ENCODE measurements around the gene PARD3.

The PARD3 gene

DNA sequence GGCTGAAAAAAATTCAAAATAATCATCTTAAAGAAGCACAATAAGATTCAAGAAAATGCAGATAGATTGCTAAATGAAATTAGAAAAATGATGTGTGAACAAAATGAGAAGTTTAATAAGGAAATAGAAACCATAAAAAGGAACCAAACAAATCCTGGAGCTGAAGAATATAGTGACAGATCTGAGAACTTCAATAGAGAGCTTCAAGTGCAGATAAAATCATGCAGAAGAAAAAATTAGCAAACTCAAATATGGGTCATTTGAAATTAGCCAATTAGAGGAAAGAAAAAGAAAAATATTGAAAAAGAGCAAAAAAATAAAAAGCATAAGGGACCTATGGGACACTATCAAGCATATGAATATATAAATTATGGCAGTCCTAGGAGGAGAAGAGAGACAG is 720.1 kb downstream of the PARD3 start:
- Mint-ChIP-seq H3K27me3 (peaks cover 1% of the 10 kb centered on the region), H3K36me3 (peaks cover 2% of the 10 kb centered on the region), H3K4me3 (no peak overlapping the region), H3K27ac (peak overlapping the region; percentile 47), H3K4me1 (ENCODE audit: low read depth) (no peaks in the 10 kb centered on the region), H3K9me3 (ENCODE audit: low read depth) (peaks cover 7% of the 10 kb centered on the region)

GRCh38 chr10:34094146-34094696 is 720.9 kb downstream of the PARD3 start:
- H3K4me3 Mint-ChIP-seq = no peak overlapping the region
- no peaks in the 10 kb centered on the region for H3K4me1 Mint-ChIP-seq (ENCODE audit: low read depth)
- peaks cover 7% of the 10 kb centered on the region for H3K9me3 Mint-ChIP-seq (ENCODE audit: low read depth)
- peaks cover 1% of the 10 kb centered on the region for H3K27me3 Mint-ChIP-seq
- peaks cover 2% of the 10 kb centered on the region for H3K36me3 Mint-ChIP-seq
- H3K27ac Mint-ChIP-seq = no peak overlapping the region

- Mint-ChIP-seq H3K4me1 (ENCODE audit: low read depth) (no peaks in the 10 kb centered on the region), H3K9me3 (ENCODE audit: low read depth) (peaks cover 7% of the 10 kb centered on the region), H3K36me3 (peaks cover 2% of the 10 kb centered on the region), H3K27me3 (peaks cover 1% of the 10 kb centered on the region), H3K4me3 (no peak overlapping the region), H3K27ac (no peak overlapping the region)
Observed at GRCh38 chr10:34092891-34093290, 722.2 kb downstream of the PARD3 start.

GRCh38 chr10:34091635-34092195 is 723.4 kb downstream of the PARD3 start:
- H3K4me3 Mint-ChIP-seq = no peak overlapping the region
- peaks cover 7% of the 10 kb centered on the region for H3K9me3 Mint-ChIP-seq (ENCODE audit: low read depth)
- H3K4me1 Mint-ChIP-seq (ENCODE audit: low read depth) = no peaks in the 10 kb centered on the region
- peaks cover 2% of the 10 kb centered on the region for H3K36me3 Mint-ChIP-seq
- peaks cover 1% of the 10 kb centered on the region for H3K27me3 Mint-ChIP-seq
- no peak overlapping the region for H3K27ac Mint-ChIP-seq

DNA sequence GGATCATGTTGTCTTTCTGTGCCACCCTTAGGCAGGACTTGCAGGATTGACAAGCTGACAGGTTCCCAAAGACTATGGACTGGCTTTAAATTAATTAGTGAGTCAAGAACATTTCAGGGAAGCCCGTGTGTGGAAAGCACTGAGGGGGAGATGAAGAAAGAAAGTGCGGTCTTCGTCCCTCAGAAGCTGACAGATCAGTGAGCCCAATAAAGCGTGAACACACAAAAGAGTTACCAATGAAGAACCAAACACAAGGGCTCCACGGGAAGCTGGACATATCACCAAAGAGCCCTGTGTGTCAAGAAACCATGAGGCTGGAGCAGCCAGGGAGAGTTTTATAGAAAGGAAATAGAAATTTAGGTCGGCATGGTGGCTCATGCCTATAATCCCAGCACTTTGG is 725.8 kb downstream of the PARD3 start:
- Mint-ChIP-seq H3K9me3 (ENCODE audit: low read depth) (no peaks in the 10 kb centered on the region), H3K4me1 (ENCODE audit: low read depth) (no peaks in the 10 kb centered on the region), H3K36me3 (no peaks in the 10 kb centered on the region), H3K4me3 (no peak overlapping the region), H3K27ac (no peak overlapping the region), H3K27me3 (no peaks in the 10 kb centered on the region)

- H3K4me3 Mint-ChIP-seq = no peak overlapping the region
Observed at GRCh38 chr10:34088208-34088794, 726.8 kb downstream of the PARD3 start.

GRCh38 chr10:34087095-34087418 is 728.0 kb downstream of the PARD3 start:
- no peak overlapping the region for H3K27ac Mint-ChIP-seq
- H3K4me1 Mint-ChIP-seq (ENCODE audit: low read depth) = no peaks in the 10 kb centered on the region
- no peaks in the 10 kb centered on the region for H3K36me3 Mint-ChIP-seq
- no peak overlapping the region for H3K4me3 Mint-ChIP-seq
- no peaks in the 10 kb centered on the region for H3K27me3 Mint-ChIP-seq
- peaks cover 5% of the 10 kb centered on the region for H3K9me3 Mint-ChIP-seq (ENCODE audit: low read depth)

More at GRCh38 chr10:34088208-34088794, 726.8 kb downstream of the PARD3 start:
- Mint-ChIP-seq H3K4me1 (ENCODE audit: low read depth) (no peaks in the 10 kb centered on the region), H3K27me3 (no peaks in the 10 kb centered on the region), H3K36me3 (no peaks in the 10 kb centered on the region), H3K9me3 (ENCODE audit: low read depth) (peaks cover 5% of the 10 kb centered on the region), H3K27ac (no peak overlapping the region)

GRCh38 chr10:34083567-34083966 is 731.5 kb downstream of the PARD3 start:
- Mint-ChIP-seq H3K36me3 (no peaks in the 10 kb centered on the region), H3K4me3 (no peak overlapping the region), H3K27ac (no peak overlapping the region), H3K4me1 (ENCODE audit: low read depth) (no peaks in the 10 kb centered on the region), H3K9me3 (ENCODE audit: low read depth) (peaks cover 5% of the 10 kb centered on the region), H3K27me3 (no peaks in the 10 kb centered on the region)

DNA sequence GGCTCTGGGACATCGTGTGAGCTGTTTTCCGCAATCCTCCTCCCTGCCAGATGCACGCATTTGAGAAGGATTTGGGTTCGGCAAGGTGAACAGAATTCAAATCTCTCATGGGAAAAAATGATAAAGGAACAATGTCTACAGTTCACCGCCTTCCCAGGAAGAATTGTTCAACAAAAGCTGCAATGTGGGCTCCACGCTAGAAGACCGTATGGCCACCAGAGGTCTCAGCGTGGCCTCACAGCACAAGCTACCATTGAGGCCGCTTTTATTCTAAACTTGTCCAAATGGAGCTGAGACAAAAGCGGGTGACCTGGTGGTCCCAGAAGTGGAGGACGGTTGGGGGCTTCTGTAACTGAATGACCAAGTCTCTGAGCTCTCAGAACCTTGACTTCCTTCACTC is 733.1 kb downstream of the PARD3 start:
- Mint-ChIP-seq H3K36me3 (no peaks in the 10 kb centered on the region), H3K27ac (no peak overlapping the region), H3K9me3 (ENCODE audit: low read depth) (peaks cover 5% of the 10 kb centered on the region), H3K4me1 (ENCODE audit: low read depth) (no peaks in the 10 kb centered on the region), H3K27me3 (no peaks in the 10 kb centered on the region), H3K4me3 (no peak overlapping the region)

DNA sequence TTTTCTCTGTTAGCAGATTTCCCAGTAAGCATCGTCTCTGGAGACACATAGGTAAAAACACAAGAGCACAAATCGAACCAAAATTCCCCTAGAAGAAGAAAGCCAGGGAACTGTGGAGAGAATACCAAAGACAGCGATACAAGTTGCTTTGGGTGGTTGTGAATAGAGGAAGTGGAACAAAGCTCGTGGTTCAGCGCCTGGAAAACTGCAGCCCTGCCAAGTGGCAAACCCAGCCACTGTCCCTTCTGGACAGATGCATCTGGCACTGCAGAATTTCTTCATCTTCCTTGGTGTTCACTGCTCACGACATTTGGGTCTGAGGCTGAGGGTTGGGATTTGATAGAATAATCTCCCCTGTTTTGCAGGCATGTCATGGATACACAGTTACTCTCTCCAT is 733.8 kb downstream of the PARD3 start:
- H3K36me3 Mint-ChIP-seq = no peaks in the 10 kb centered on the region
- no peak overlapping the region for H3K4me3 Mint-ChIP-seq
- no peak overlapping the region for H3K27ac Mint-ChIP-seq
- H3K4me1 Mint-ChIP-seq (ENCODE audit: low read depth) = no peaks in the 10 kb centered on the region
- peaks cover 5% of the 10 kb centered on the region for H3K9me3 Mint-ChIP-seq (ENCODE audit: low read depth)
- H3K27me3 Mint-ChIP-seq = no peaks in the 10 kb centered on the region

- Mint-ChIP-seq H3K4me1 (ENCODE audit: low read depth) (no peaks in the 10 kb centered on the region), H3K4me3 (no peak overlapping the region), H3K27me3 (no peaks in the 10 kb centered on the region)
Observed at GRCh38 chr10:34080485-34081346, 734.4 kb downstream of the PARD3 start.

DNA sequence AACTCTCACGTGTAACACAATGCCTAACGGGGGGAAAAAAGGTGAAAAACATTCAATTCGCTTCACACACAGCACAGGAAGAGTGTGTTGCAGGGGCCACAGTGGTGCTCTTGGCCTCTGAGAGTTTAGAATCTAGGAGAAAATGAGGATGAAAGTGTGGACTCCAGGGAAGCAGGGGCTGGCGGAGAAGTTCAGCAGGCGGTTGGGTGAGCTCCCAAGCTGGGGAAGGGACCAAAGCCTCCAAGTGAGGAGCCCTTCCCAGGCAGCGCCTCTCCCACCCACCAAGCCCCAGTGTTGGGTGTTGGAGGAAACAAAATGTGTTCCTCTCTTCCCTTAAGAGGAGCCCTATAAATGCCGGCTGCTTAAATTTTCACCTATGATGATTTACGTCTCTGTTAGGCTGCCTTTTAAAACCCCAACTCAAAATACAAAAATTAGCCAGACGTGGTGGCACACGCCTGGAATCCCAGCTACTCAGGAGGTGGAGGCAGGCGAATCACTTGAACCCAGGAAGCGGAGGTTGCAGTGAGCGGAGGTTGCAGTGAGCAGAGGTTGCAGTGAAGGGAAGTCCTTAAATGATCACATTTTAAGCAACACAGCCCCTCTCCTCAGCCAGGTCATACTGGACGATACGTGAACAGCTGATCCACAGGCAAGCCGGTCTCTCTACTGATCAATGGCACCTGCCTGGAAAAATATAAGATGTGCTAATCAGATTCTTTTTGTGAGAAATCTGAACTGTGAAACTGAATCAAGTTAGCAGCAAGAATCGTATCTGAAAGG is 735.2 kb downstream of the PARD3 start:
- Mint-ChIP-seq H3K27me3 (no peaks in the 10 kb centered on the region), H3K36me3 (no peaks in the 10 kb centered on the region), H3K4me3 (no peak overlapping the region), H3K27ac (no peak overlapping the region), H3K9me3 (ENCODE audit: low read depth) (peaks cover 5% of the 10 kb centered on the region), H3K4me1 (ENCODE audit: low read depth) (no peaks in the 10 kb centered on the region)

More at GRCh38 chr10:34080485-34081346, 734.4 kb downstream of the PARD3 start:
- no peaks in the 10 kb centered on the region for H3K36me3 Mint-ChIP-seq
- H3K27ac Mint-ChIP-seq = no peak overlapping the region
- peaks cover 5% of the 10 kb centered on the region for H3K9me3 Mint-ChIP-seq (ENCODE audit: low read depth)

DNA sequence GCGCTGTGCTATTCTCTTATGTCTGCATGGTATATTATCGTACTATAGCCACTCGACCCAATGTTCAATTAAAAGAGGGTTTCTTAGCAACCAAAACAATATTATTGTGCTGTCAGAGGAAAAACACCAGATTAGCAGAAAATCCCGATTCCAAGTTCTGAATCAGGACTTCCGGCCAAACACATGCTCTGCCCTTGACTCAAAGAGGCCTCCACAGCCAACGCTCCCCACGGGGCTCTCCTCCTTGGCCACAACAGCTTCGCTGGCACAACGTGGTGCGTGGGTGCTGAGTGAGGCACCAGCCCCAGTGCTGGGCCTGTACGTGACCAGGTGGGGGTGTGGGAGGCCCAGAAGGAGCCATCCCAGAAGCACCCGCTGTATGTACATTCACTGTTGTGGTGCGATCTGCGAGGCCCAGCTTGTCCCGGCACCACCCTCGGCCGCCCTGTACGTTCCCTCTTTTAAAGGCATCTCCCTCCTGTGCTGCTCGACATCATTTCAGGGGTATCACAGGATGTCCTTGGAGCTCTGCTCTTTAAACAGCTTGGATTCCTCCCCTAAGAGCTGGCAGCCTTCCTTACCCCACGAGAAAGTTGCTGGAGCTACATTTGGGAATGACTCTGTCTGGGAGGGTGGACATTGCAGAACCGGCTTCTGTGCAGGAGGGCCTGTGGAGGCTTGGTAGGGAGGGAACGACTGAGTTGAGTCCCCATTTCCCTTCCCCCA is 736.2 kb downstream of the PARD3 start:
- H3K4me3 Mint-ChIP-seq = no peak overlapping the region
- H3K27me3 Mint-ChIP-seq = no peaks in the 10 kb centered on the region

DNA sequence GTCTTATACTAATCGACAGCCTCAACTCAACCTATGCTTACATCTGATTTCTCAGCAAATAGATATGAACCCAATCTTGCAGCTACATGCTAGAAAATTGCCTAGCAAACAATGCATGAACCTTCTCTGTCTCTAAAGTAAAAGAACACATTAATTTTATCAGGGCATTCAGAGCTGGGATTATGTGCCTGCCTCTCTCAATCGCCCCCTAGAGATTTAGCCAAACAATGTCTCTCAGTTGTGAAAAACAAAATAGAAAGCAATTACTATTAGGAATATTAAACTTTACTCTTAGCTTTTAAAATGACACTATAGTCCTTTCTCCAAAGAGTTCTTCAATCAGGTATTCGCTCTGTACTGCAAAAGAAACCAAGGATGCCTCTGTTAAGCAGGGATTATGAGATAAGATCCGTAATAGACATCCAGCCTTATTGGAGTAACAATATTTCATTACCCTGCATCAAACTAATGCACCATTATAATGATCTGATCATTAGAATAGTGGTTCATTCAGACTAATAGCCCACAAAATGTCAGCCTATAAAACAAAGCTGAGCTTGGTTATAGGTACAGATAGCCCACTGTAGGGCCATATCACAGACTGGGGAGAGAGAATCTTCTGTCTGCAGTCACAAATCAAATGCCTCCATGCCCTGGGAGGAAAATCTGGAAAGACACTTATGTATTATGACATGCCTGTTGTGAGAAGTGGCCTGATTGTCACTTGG is 736.9 kb downstream of the PARD3 start:
- H3K27me3 Mint-ChIP-seq = no peaks in the 10 kb centered on the region
- H3K9me3 Mint-ChIP-seq (ENCODE audit: low read depth) = no peaks in the 10 kb centered on the region
- no peaks in the 10 kb centered on the region for H3K4me1 Mint-ChIP-seq (ENCODE audit: low read depth)
- H3K36me3 Mint-ChIP-seq = no peaks in the 10 kb centered on the region
- H3K4me3 Mint-ChIP-seq = no peak overlapping the region
- no peak overlapping the region for H3K27ac Mint-ChIP-seq

More for the DNA sequence above, 736.2 kb downstream of the PARD3 start:
- Mint-ChIP-seq H3K9me3 (ENCODE audit: low read depth) (peaks cover 4% of the 10 kb centered on the region), H3K36me3 (no peaks in the 10 kb centered on the region), H3K4me1 (ENCODE audit: low read depth) (no peaks in the 10 kb centered on the region), H3K27ac (no peak overlapping the region)
